RCC 7860 (cell line): ENCODE measurements around the gene TMEM128.
"Not testable (repeated sequence)": the region's sequence is repeated elsewhere in the genome, so short reads cannot be mapped to it uniquely, and the experiment has no call there.

Source experiments
- DNase-seq: peaks from one replicate; pipeline ENCODE4 v3.0.0-alpha.2; 2015; ENCODE audit warnings: low spot score
- FAIRE-seq: peaks from 2 replicates; lab custom pipeline; 2012; peaks lifted over from hg19 to GRCh38; lab: Jason Lieb, UNC

TMEM128 gene

DNA sequence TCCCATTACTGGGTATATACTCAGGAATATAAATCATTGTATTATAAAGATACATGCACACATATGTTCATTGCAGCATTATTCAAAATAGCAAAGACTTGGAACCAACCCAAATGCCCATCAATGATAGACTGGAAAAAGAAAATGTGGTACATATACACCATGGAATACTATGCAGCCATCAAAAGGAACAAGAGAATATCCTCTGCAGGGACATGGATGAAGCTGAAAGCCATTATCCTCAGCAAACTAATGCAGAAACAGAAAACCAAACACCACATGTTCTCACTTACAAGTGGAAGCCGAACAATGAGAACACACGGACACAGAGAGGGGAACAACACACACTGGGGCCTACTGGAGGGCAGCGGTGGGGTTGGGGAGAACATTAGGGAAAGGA, 9.7 kb upstream of the TMEM128 start:
- FAIRE-seq, DNase-seq: not testable (repeated sequence)

DNA sequence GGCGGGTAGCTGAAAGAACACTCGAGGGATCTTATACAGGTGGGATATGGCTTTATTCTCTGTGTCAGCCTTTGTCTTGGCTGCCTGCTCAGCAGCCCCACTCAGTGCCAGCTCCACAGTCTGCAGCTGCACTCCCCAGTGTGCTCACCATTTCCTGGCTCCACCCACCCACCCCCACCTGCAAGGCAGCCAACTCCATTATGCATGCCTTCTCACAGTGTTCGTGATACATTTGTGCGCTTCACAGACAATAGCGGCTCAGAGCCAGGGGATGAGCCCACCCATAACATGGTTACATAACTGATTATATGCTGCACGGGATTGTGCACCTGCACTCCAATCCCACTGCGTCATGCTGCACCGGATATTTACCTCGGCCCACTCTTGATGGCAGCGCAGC, 8.8 kb upstream of the TMEM128 start:
- no peak for FAIRE-seq
- DNase-seq, result no peak

DNA sequence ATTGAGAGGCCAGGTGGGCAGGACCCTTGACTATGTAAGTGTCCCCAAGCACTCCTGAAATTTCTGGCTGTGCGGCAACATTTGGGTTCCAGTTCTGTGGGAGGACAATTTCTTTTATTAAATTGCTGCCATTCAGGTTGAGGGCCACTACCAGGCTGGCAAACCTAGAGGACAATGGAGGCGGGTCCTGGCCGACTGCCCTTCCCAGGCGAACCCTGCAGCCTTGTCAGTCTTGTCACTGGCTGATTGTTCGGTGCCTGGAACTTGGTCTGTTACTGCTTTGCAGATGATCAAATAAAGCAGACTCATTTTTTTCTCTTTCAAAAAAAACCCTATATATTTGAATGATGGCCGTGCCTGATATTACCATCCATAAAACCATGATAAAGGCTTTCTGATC, 6.6 kb upstream of the TMEM128 start:
- no peak for DNase-seq
- FAIRE-seq, result no peak

DNA sequence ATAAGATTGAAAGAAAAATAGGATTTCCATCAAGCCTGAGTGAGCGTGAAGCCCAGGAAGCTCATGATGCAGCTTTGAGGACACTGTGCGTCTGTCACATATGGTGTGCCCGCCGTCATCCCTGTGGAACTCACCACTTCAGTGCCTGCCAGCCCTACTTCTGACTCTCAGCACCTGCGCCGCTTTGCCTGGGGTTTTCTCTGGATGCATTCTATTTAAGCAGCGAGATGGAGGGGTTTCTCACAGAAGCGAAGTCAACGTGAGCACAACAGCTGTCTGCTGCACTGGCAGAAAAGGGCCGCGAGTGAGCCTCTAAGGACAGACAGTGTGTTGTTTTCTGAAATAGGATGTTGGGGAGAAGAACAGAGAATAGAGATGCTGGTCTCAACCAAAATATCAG, 6.2 kb upstream of the TMEM128 start:
- FAIRE-seq, result no peak

DNA sequence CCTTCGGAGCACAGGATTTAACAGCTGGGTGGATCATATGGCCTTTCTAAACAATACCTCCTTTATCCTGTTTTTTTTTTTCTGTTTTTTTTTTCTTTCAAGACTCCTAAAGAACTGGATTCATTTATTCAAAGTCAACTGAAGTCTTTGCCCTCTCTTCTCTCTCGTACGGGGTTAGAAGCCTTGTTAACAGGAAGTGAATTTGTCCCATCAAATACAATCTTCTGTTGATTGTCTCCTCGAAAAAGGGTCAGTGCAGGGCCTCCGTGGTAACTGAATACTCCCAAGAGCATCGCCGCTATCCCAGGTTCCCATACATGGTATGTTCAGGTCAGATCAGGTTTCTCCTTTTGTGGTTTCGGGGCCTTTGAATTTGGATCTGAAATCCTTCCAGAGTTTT, 1.8 kb upstream of the TMEM128 start:
- DNase-seq (no peak), FAIRE-seq (no peak)

More for the DNA sequence above, 6.2 kb upstream of the TMEM128 start:
- no peak for DNase-seq

DNA sequence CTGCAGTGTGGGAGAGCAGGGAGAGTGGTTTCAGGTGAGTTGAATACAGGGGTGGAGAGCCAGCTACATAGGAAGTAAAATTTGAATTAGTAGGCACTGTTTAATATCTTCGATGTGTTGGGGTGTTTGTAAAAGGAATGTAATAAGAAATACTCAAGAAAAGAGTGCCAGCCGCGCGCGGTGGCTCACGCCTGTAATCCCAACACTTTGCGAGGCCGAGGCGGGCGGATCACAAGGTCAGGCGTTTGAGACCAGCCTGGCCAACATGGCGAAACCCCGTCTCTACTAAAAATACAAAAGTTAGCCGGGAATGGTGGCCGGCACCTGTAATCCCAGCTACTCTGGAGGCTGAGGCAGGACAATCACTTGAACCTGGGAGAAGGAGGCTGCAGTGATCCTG, 1.3 kb upstream of the TMEM128 start:
- FAIRE-seq, DNase-seq: not testable (repeated sequence)

DNA sequence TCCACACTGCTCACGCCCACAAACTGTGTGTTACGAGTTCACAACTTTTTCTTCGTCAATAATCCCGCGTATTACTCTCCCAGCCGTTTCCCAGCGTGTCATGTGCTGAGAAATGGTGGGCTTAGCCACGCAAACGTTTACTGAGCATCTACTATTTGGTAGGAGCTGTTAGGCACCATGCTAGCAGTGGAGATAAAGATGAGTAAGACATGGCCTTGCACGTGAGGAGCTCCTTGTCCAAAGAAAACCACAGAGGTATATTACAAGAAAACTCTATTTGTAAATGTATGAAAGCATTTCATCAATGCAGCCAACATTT, 821 bp upstream of the TMEM128 start:
- FAIRE-seq, result no peak
- DNase-seq, result no peak

DNA sequence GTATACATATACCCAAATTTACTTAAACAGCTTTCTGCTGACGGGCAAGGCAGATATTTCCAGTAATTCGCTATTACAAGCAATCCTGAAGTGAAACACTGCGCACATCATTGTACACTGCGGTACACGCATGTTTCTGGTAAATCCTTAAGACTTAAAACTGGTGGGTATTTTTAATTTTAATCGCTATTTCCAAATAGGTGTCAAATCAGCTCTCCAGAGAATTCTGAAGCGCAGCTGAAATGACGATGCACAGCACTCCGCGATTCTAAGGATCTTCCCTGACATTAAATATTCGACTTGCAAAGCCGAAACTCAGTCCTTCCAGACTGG, 361 bp downstream of the TMEM128 start:
- no peak for DNase-seq
- FAIRE-seq, result no peak

DNA sequence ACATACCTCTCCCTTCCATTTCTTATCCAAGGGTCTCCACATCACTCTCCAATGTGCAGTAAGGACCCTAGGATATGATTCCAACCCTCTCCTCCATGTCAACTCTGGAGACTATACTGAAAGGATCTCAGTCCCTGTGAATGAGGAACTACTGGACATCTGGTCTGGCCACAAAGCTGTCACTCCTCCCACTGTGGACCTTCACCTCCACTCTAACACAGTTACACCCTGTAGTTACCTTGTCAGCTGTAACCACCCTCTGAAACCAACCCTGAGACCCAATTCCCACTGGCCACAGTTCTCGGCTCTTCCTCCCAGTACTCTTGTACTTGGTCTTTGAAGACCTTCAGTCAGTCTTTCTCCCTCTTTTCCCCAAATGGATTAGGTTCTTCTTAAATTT, 2.9 kb downstream of the TMEM128 start:
- DNase-seq (no peak), FAIRE-seq (no peak)

DNA sequence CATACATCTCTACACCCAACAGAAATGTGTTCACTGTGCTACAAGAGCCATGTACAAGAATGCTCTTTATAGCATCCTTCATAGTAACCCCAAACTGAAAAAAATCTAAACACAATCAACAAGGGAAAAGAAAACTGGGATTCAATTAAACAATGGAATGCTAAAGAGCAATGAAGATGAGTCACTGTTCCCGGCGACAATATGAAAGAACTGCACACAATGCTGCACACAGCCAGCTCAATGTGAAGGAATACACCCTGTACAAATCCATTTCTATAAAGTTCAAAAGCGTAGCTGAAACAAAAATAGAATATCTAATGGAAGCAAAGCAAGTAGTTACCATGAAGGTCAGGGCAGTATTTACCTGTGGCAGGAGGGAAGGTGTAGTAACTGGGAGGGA, 8.5 kb downstream of the TMEM128 start:
- FAIRE-seq, DNase-seq: not testable (repeated sequence)

DNA sequence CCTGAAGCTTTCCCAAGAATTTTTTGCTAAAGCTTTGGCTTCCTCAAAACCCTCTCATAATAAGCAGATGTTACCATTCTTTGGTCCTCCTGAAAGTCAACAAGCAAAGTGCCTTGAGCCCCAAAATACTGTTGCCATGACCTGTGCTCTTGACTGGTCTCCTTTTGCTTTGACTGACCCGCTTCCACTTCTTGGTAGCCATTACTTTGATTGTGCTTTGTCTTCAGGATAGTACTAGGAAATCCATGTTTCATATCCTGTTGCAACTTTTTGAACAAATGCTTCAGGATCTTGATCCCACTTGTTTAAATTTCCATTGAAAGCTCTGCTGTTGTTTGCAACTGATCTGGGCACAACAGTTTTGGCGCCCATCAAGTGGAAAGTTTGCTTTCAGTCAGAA, 14.4 kb downstream of the TMEM128 start:
- FAIRE-seq (no peak), DNase-seq (no peak)

DNA sequence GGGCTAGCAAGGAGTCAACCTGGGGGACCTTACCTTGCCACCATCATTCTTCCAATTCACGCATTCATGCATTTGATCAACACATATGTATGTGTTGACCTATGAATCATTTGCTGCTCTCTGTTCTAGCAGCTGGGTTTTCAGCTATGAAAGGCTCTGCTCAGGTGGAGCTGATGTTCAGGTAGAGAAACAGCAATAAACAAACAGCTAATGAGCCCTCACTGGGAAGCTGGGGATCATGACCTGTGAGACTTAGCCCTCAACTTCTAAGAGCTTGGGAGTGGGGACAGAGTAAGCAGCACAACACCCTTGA, 19.7 kb downstream of the TMEM128 start:
- FAIRE-seq (no peak), DNase-seq (no peak)

DNA sequence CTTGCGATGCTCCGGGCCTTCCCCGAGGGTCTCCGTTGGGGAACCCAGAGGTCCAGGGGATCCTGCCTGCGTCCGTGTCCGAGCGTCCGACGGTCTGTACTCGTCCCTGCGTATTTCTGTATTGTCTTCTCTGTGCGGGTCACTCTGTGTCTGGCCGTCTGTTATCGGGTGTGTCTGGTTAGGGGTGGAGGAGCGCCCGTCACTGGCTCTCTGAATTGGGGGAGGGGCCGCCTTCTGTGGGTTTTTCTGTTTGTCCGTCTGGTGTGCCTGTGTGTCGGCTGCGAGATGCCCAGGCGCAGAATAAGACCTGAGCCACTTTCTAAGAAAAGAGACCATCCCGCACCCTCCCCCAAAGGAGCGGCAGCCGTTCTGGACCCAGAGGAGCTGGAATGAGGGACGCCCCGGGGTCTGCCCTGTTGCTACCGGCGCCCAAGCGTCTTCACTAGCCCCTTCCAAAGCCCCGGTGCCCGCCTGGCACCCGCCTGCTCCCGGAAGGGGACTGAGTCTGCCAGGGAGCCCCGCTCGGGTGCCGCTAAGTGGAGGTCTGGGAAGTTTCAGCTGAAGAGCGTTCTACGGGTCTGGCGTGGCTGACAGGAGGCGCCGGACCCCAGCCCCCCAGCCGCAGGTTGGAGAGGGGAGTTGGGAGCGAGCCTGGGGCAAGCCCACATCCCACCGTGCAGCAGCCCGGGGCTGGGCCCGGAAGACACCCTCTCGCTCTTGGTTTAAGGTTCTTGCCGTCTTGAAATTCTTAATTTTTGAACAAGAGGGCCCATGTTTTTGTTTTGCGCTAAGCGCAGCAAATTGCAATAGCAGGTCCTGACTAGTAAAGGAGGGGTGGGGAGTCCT, 20.3 kb downstream of the TMEM128 start:
- FAIRE-seq (no peak), DNase-seq (no peak)

DNA sequence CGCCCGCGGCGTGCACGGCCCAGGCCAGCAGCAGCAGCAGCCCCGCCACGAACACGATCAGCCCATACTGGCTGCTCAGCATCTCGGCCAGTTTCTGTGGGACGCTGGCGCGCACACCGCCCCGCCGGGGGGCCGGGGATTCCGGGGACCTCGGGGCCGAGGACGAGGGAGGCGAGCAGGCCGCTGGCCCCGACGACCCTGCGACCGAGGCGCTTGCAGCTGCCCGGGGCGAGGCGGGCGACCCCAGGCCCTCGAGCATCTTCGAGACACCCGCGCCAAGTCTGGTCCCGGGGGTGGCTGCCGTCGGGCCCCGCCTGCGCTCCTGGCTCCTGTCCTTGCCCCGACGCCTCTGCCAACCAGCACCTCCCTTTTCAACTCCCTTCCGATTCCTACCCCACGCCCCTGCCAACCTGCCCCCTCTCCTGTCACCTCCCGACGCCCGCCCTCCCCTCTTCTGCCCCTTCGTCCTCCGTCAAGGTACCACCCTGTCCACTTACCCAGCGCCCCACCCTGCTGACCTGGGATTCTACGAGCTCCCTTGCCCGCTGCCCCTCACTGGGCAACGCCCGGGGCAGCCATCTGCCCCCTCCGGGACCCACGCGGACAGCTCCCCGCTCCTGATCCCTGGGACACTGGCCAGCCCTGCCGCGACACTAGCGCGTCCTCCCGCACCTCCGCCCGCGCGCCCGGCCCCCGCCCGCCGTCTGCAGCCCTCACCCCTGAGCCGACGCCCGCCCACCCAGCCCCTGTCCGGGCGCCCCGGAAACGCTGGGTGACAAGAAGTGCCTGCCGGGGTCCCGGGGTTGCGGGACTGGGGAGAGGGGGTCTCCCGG, 21.2 kb downstream of the TMEM128 start, which contains the start of gene OTOP1:
TSS of gene OTOP1 (minus strand) at position 324 of the 833 bp plus-strand sequence. CDS start at position 259, 65 bp downstream.
- DNase-seq (no peak), FAIRE-seq (no peak)

DNA sequence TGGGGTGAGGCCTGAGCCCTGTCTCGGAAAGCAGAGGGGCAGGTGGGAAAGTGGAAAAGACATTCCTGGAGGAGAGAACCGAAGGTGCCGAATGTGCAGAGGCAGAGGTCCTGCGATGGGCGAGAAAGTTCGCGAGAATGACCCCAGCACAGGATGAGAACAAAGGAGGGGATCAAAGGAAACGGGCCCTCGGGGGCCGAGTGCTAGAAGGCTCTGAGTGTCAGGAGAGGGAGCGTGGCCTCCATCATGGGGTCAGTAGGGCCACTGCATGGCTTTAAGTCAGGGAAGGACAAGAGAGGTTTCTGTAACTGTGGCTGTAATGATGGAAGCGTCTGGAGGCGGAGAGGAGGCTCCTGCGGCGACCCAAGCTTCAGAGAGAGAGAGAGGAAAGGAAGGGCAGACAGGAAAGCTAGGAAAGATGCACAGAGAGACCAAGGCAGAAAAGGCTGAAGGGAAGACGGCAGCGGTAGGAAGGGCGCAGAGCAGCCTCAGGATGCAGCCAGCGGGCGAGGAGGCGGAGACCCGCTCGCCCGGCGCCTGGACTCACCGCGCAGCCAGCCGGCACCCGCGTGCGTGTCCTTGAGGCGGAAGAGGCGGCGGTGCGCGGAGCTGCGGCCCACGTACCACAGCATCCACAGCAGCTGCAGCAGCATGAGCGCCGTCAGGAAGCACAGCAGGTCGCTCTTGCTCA, 22.0 kb downstream of the TMEM128 start:
- FAIRE-seq (no peak), DNase-seq (no peak)

DNA sequence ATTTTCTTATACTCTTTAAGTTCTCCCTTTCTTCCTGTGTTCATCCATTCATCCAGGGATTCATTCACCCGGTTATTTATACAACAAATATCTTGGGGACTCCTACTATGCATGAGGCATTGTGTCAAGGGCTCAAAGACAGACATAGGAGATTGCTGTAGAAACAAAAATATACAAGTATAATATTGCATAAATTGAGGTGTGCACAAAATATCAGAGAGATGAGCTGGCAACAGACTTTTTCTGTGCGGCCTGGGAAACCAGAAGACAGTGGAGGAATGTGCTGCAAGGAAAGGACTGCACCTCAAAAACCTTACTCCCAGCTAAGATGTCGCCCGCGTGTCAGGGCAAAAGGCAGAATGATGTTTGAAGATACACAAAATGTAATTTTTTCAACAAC, 30.9 kb downstream of the TMEM128 start:
- FAIRE-seq, result no peak
- DNase-seq, result no peak

DNA sequence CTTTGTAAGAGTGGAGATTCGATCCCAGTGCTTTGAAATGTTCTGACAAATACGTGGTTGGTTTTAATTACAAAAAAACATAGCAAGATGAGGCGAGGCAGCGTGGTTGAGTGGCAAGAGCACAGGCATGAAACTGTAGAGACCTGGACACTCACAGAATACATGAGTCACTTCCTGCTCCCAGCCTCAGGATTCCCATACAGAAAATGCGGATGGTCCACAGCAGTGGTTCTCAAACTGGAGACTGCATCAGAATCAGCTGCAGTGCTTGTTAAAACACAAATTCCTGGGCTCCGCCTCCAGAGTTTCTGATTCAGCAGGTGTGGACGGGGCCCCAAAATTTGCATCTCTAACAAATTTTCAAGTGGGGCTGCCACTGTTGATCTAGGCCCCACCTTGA, 31.4 kb downstream of the TMEM128 start:
- DNase-seq (peak; percentile 17), FAIRE-seq (no peak)

DNA sequence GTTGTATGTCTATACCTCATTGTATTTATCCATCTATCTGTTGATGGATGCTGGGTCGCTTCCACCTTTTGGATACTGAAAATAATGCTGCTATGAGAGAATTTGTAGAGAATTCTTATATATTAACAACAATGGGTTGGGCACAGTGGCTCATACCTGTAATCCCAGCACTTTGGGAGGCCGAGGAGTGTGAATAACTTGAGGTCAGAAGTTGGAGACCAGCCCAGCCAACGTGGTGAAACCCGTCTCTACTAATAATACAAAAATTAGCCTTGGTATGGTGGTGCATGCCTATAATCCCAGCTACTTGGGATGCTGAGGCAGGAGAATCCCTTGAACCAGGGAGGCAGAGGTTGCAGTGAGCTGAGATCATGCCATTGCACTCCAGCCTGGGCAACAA, 34.3 kb downstream of the TMEM128 start:
- FAIRE-seq, DNase-seq: not testable (repeated sequence)

DNA sequence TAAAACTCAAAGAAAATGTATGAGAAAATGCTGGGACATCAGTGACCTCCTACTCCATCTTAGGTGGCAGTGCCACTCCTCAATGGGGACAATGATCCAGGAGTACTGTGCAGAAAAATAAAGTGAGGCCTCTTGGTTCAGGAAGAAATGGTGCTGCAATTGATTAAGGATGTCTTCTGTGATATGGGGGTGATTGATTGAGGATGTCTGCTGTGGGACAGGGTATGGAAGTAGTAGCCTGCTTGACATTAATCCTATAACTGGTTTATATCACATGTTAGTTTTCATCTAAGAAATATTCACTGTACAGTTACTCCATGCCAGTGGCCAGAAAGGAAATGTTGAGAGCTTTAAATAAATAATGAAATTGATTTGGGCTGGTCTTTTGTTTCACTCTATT, 41.8 kb downstream of the TMEM128 start:
- no peak for FAIRE-seq
- DNase-seq, result no peak

DNA sequence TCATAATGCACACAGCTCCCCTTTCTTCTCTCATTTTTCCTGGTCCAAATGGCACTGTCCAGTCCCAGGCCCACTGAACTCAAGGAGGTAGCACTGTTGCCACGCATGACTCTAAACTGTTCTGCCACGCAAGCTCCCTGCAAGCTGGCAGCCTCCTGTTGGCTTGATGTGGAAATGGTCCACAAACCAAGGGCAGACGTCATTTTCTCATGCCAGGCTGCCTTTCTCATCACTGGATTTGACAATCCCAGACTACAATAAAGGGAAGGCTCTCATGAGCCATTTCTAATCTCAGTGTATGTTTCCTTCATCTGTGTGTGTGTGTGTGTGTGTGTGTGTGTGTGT, 43.6 kb downstream of the TMEM128 start:
- FAIRE-seq, result no peak
- DNase-seq, result no peak

DNA sequence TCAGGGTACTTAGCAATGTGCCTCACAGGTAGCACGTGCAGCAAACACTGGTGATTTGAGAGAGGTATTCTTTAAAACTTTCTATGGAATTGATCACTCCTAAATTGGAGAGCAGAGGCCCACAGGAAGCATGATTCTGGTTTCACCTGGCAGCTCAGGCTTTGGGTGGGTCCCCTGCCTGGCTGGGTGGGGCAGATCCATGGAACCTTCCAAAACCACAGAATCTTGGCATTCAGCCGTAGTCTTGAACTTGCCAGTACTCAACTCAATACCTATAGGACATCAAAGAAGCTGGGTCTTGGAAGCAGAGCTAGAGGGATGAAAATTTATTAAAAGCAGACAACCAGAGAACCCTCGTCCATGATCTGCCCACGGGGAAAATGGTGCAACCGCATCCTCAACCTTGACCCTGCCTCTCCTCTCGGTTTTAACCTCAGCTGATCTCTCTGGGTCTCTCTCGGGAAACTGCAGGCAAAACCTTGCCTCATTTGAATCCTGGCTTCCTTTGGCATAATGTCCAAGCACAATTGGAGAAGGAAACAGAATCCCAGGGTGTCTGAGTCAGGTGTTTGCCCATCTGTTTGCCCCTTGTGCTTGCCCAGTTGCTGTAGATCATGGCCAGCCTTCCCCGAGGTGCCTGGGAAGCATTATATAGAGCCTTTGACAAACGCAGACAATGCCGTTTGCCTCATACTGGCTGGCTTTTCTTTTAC, 44.2 kb downstream of the TMEM128 start:
- FAIRE-seq, result no peak

More for the DNA sequence above, 44.2 kb downstream of the TMEM128 start:
- no peak for DNase-seq
